Fibroblast of pulmonary artery (primary cell): ENCODE data around the gene TMED8.
A peak's percentile ranks its signal among the peaks of the same experiment; 100 is the strongest.

Experiments used
- DNase-seq: peaks from one replicate; pipeline ENCODE4 v3.0.0-alpha.2; 2010; ENCODE audit warnings: low read depth
- H3K4me3 ChIP-seq: replicated peaks from 2 replicates; pipeline ENCODE4 v1.5.1; 2011; ENCODE audit warnings: low read depth, mild to moderate bottlenecking, control low read depth, low read length, moderate library complexity
- CTCF ChIP-seq: IDR thresholded peaks from 2 replicates; pipeline ENCODE4 v1.5.1; 2011; ENCODE audit warnings: mild to moderate bottlenecking, control low read depth, low read length, inconsistent platforms; ENCODE audit errors: missing control alignments

The TMED8 gene

DNA sequence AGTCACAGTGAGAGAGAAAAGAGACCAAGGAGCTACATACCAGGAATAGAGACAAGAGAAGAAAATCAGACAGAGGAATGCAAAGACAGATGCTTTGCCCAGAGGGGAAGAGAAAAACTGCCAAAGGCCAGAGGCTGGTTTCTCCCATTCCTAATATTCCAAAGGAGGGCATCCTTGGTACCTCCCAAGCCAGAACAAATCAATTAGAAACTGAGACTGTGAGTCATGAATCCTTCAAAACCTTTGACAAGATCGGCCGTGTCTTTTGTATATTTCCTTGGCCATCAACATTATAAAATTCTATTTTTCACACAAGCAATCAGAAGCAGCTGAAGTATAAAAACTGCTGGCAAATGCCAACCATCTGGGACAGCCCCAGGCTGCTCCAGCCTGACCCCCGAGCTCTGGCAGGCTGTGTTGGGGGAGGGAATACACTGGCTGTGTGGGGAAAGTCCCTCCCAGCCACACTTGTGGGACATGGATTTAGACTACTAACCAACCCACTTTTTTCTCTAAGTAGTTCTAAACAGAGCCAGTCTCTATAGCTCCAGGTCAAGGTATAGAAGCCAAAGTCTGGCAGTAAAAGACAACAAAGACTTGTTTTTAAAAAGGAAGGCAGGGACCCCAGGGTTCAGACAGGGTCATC, 69.9 kb downstream of the TMED8 start:
- TF ChIP-seq CTCF = no peak
- DNase-seq = no peak
- no peak overlapping the region for H3K4me3 ChIP-seq

DNA sequence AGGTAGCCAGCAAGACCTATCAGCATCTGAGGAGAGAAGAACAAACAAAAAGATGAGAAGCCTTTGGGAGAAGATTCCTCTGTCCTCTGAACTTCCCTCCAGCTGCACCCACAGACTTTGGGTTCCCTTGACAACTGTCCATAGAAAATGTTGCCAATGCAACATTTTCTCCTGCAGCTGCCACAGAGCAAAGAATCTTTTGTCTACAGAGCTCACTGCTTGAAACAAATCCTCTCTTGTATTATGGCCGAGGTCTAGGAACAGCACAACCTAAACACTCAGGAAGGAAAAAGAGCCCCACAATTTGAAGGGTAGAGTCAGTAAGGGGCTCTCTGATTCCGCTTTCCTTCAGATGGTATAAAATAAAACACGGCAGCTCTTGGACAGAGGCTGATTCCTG, 70.5 kb downstream of the TMED8 start:
- no peak for DNase-seq
- TF ChIP-seq CTCF = no peak
- no peak overlapping the region for H3K4me3 ChIP-seq

DNA sequence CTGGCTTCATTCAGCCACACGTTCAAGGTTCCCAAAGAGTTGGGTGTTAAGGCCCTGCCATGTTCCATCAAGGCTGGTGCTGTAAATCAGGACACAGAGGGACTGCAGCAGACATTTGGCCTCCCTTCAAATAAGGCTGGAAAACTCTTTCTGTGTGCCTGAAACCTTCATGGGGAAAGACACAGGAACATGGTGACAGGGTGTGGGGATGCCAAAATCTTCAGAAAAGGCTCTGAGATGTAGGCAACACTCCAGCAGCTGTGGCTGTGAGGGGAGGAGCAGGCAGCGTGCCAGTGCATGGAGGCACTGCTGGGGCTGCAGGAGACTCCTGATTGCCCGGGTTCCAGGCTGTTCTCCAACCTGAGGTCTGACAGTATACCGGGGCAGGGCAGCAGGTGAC, 71.2 kb downstream of the TMED8 start:
- DNase-seq = no peak

GRCh38 chr14:77303417-77304156, 73.3 kb downstream of the TMED8 start:
- H3K4me3 ChIP-seq = no peak overlapping the region
- peak; percentile 94 for DNase-seq
- no peak for TF ChIP-seq CTCF

More for the DNA sequence above, 71.2 kb downstream of the TMED8 start:
- no peak for TF ChIP-seq CTCF
- no peak overlapping the region for H3K4me3 ChIP-seq

- TF ChIP-seq CTCF = no peak
- no peak overlapping the region for H3K4me3 ChIP-seq
- peak; percentile 36 for DNase-seq
Measured at GRCh38 chr14:77302926-77303325, 74.0 kb downstream of the TMED8 start.

GRCh38 chr14:77301103-77301502, 75.8 kb downstream of the TMED8 start:
- H3K4me3 ChIP-seq = no peak overlapping the region
- DNase-seq = peak; percentile 90
- TF ChIP-seq CTCF = peak; percentile 97

DNA sequence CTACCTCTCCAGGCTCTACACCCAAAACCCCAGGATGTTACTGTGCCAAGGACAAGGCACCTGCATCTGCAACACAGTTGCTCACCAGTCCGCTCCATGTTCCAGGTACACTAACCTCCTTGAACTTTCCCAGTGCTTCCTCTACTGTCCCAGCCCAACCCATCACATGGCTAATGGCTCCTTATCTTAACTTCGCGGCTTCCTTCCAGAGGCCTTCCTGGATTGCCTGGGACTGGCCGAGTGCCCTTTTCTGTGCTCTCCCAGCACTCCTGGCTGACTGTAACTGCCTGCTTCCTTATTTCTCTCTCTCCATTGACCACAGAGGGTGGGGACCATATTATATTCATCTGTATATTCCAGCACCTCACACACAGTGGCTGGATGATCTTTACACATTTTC, 77.1 kb downstream of the TMED8 start:
- DNase-seq = no peak
- H3K4me3 ChIP-seq = no peak overlapping the region
- no peak for TF ChIP-seq CTCF
